ENCODE data around the gene ZC3H10.
"Not testable (repeated sequence)": the region's sequence is repeated elsewhere in the genome, so short reads cannot be mapped to it uniquely, and the experiment has no call there.

Gene ZC3H10

GRCh38 chr12:56102683-56103065, 15.4 kb upstream of the ZC3H10 start:
- FAIRE-seq (no peak), DNase-seq (ENCODE audit: low spot score) (no peak)

- no peak for DNase-seq (ENCODE audit: low spot score)
- no peak for FAIRE-seq
Measured at GRCh38 chr12:56103066-56103711, 14.9 kb upstream of the ZC3H10 start.

GRCh38 chr12:56103823-56104108, 14.3 kb upstream of the ZC3H10 start:
- DNase-seq (ENCODE audit: low spot score) (no peak), FAIRE-seq (no peak)

GRCh38 chr12:56104109-56104814, 13.8 kb upstream of the ZC3H10 start, which contains the start of gene PA2G4:
Gene PA2G4 (plus strand): TSS chr12:56104559. CDS start chr12:56104738, 179 bp downstream.
- FAIRE-seq, result peak; percentile 86
- DNase-seq (ENCODE audit: low spot score), result peak; percentile 96

GRCh38 chr12:56104815-56105608, 13.1 kb upstream of the ZC3H10 start:
- no peak for FAIRE-seq
- peak; percentile 9 for DNase-seq (ENCODE audit: low spot score)

GRCh38 chr12:56105609-56105902, 12.5 kb upstream of the ZC3H10 start:
- DNase-seq (ENCODE audit: low spot score) (no peak), FAIRE-seq (no peak)

GRCh38 chr12:56107242-56107641, 10.8 kb upstream of the ZC3H10 start:
- FAIRE-seq, result no peak
- no peak for DNase-seq (ENCODE audit: low spot score)

- FAIRE-seq, result no peak
- DNase-seq (ENCODE audit: low spot score), result no peak
Measured at GRCh38 chr12:56110571-56110970, 7.5 kb upstream of the ZC3H10 start.

- DNase-seq (ENCODE audit: low spot score) (no peak), FAIRE-seq (no peak)
Measured at GRCh38 chr12:56114084-56114483, 4.0 kb upstream of the ZC3H10 start.

- FAIRE-seq (no peak), DNase-seq (ENCODE audit: low spot score) (no peak)
Measured at GRCh38 chr12:56115329-56115728, 2.7 kb upstream of the ZC3H10 start.

GRCh38 chr12:56116267-56117081, 1.6 kb upstream of the ZC3H10 start, which contains the start of gene RPL41:
Gene RPL41 (plus strand): TSS chr12:56116633.
- DNase-seq (ENCODE audit: low spot score) (peak; percentile 75), FAIRE-seq (no peak)

GRCh38 chr12:56117082-56117706, 872 bp upstream of the ZC3H10 start:
- DNase-seq (ENCODE audit: low spot score); FAIRE-seq: not testable (repeated sequence)

GRCh38 chr12:56118688-56119357, 757 bp downstream of the ZC3H10 start:
- no peak for FAIRE-seq
- DNase-seq (ENCODE audit: low spot score), result no peak

GRCh38 chr12:56119361-56119796, 1.3 kb downstream of the ZC3H10 start:
- DNase-seq (ENCODE audit: low spot score), result peak; percentile 79

GRCh38 chr12:56120158-56120846, 2.2 kb downstream of the ZC3H10 start:
- FAIRE-seq (no peak), DNase-seq (ENCODE audit: low spot score) (no peak)

More at GRCh38 chr12:56119361-56119796, 1.3 kb downstream of the ZC3H10 start:
- peak; percentile 42 for FAIRE-seq

GRCh38 chr12:56121204-56121870, 3.3 kb downstream of the ZC3H10 start:
- FAIRE-seq (no peak), DNase-seq (ENCODE audit: low spot score) (no peak)

GRCh38 chr12:56122637-56123036, 4.6 kb downstream of the ZC3H10 start:
- FAIRE-seq (no peak), DNase-seq (ENCODE audit: low spot score) (no peak)

GRCh38 chr12:56124133-56124532, 6.1 kb downstream of the ZC3H10 start:
- no peak for FAIRE-seq

GRCh38 chr12:56126732-56127239, 8.7 kb downstream of the ZC3H10 start:
- FAIRE-seq (no peak), DNase-seq (ENCODE audit: low spot score) (no peak)

More at GRCh38 chr12:56124133-56124532, 6.1 kb downstream of the ZC3H10 start:
- no peak for DNase-seq (ENCODE audit: low spot score)
